ENCODE results near the gene CD58. TPM values are rescaled to one million over a fixed set of nuclear protein-coding genes. Genes with fewer than 3 reads are reported as not detected.

CD58 gene
- total and polyA plus RNA-seq, 9 of the 15 experiments (the other 6 are each of a cell fraction or from before 2014, with no cell fraction given) = 18.1 to 113 (median 37.4) TPM

DNA sequence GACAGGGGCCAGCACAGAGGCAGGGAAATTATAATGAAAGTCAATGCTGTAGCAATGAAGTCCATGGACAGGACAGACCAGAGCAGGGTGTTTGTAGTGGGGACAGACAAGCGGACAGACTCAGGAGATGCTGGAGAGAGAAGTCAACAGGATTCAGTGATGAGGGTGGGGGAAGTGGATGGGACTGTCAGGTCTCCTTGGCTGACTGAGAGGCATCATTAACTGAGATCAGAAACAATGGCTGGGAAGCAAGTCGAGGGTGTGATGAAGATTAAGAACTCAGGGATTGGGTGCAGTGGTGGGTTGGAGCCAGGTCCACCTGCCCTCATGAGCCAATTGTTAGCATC is 25.5 kb downstream of the CD58 start:
- ChIA-PET POLR2A (no interaction called here), CTCF (ENCODE audit: low intra/inter-chr PET ratio) (no interaction called here)
- H3K4me1 ChIP-seq (replicated peaks in 1 of 2; ENCODE audit: control insufficient read depth in 2 of 2, insufficient read depth in 2 of 2, low read length in 2 of 2) = peaks cover 2 to 17% of the 10 kb centered on the region in 2 experiments
- H3K9me1 ChIP-seq (ENCODE audit: control insufficient read depth, insufficient read depth, low read length) = no peaks in the 10 kb centered on the region
- H3K27ac ChIP-seq (ENCODE audit: extremely low read depth, low read depth, low read length) = no peak overlapping the region
- intact Hi-C loops (cut with micrococcal nuclease) = no loop called here
- H4K20me1 ChIP-seq (replicated peaks; ENCODE audit: control insufficient read depth, insufficient read depth, low read length) = no peaks in the 10 kb centered on the region
- no peak overlapping the region for H2AFZ ChIP-seq (ENCODE audit: low read depth, low read length)
- ATAC-seq (peak; percentile 44), FAIRE-seq (no peak), DNase-seq (ENCODE audit: extremely low read depth in 1 of 4, low spot score in 3 of 4) (no peak)
- peaks cover 43% of the 10 kb centered on the region for H3K79me2 ChIP-seq (ENCODE audit: control insufficient read depth, insufficient read depth, low read length)
- no TSS peak for BruUV-seq (replicated peaks)
- H3K27me3 ChIP-seq (ENCODE audit: control insufficient read depth in 2 of 2, insufficient read depth in 2 of 2, low read length in 2 of 2) = no peaks in the 10 kb centered on the region
- H3K4me3 ChIP-seq = no peak overlapping the region
- no peak overlapping the region for H3K4me2 ChIP-seq (ENCODE audit: insufficient read depth, low read length)
- no peaks in the 10 kb centered on the region for H3K9me3 ChIP-seq (replicated peaks; ENCODE audit: control insufficient read depth, insufficient read depth, low read depth, low read length)
- no peak overlapping the region; a peak in 1 of 4 replicates for H3K9ac ChIP-seq (ENCODE audit: insufficient read depth in 1 of 2, low read depth in 2 of 2, low read length in 2 of 2)
- in situ Hi-C loops (cut with MboI) = no loop called here
- H3K36me3 ChIP-seq (ENCODE audit: control insufficient read depth, insufficient read depth, low read length) = peaks cover 37% of the 10 kb centered on the region
- WGBS (ENCODE audit: insufficient coverage, low coverage, missing lambda C conversion rate) = 57% methylated on average over 2 of the region's 2 CpGs
- TF ChIP-seq ZNF644 (tag; IDR thresholded peaks at IDR 0.05; ENCODE audit: low read depth) (no peak), NCOR1 (IDR thresholded peaks at IDR 0.05) (no peak), L3MBTL2 (IDR thresholded peaks at IDR 0.05) (no peak), GTF2A2 (tag; IDR thresholded peaks at IDR 0.05) (no peak), ZNF146 (CRISPR knock-in tag; IDR thresholded peaks at IDR 0.05; ENCODE audit: unreplicated experiment) (no peak), ZNF143 (CRISPR knock-in tag; IDR thresholded peaks at IDR 0.05) (no peak), NFE2L1 (tag; IDR thresholded peaks at IDR 0.05; ENCODE audit: borderline replicate concordance, low read depth) (no peak), MCM2 (IDR thresholded peaks at IDR 0.05; ENCODE audit: low read depth) (no peak), MBD2 (IDR thresholded peaks at IDR 0.05; ENCODE audit: borderline replicate concordance, low read depth) (no peak), ZNF133 (CRISPR knock-in tag; IDR thresholded peaks at IDR 0.05) (no peak), RAD51 (IDR thresholded peaks at IDR 0.05; ENCODE audit: borderline replicate concordance, low read depth) (no peak), NCOA1 (IDR thresholded peaks at IDR 0.05; ENCODE audit: low read depth) (no peak), SIN3A (IDR thresholded peaks at IDR 0.05; ENCODE audit: borderline replicate concordance in 2 of 2, control insufficient read depth in 1 of 2, low read depth in 2 of 2, low read length in 2 of 2) (no peak), DPF2 (IDR thresholded peaks at IDR 0.05) (no peak)
- TF ChIP-seq, protein P1, sequence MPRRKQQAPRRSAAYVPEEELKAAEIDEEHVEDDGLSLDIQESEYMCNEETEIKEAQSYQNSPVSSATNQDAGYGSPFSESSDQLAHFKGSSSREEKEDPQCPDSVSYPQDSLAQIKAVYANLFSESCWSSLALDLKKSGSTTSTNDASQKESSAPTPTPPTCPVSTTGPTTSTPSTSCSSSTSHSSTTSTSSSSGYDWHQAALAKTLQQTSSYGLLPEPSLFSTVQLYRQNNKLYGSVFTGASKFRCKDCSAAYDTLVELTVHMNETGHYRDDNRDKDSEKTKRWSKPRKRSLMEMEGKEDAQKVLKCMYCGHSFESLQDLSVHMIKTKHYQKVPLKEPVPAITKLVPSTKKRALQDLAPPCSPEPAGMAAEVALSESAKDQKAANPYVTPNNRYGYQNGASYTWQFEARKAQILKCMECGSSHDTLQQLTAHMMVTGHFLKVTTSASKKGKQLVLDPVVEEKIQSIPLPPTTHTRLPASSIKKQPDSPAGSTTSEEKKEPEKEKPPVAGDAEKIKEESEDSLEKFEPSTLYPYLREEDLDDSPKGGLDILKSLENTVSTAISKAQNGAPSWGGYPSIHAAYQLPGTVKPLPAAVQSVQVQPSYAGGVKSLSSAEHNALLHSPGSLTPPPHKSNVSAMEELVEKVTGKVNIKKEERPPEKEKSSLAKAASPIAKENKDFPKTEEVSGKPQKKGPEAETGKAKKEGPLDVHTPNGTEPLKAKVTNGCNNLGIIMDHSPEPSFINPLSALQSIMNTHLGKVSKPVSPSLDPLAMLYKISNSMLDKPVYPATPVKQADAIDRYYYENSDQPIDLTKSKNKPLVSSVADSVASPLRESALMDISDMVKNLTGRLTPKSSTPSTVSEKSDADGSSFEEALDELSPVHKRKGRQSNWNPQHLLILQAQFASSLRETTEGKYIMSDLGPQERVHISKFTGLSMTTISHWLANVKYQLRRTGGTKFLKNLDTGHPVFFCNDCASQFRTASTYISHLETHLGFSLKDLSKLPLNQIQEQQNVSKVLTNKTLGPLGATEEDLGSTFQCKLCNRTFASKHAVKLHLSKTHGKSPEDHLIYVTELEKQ (CRISPR knock-in tag; IDR thresholded peaks at IDR 0.05) = no peak
- TF ChIP-seq, protein P2, sequence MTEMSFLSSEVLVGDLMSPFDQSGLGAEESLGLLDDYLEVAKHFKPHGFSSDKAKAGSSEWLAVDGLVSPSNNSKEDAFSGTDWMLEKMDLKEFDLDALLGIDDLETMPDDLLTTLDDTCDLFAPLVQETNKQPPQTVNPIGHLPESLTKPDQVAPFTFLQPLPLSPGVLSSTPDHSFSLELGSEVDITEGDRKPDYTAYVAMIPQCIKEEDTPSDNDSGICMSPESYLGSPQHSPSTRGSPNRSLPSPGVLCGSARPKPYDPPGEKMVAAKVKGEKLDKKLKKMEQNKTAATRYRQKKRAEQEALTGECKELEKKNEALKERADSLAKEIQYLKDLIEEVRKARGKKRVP (CRISPR knock-in tag; IDR thresholded peaks at IDR 0.05) = no peak
- TF ChIP-seq, protein P3, sequence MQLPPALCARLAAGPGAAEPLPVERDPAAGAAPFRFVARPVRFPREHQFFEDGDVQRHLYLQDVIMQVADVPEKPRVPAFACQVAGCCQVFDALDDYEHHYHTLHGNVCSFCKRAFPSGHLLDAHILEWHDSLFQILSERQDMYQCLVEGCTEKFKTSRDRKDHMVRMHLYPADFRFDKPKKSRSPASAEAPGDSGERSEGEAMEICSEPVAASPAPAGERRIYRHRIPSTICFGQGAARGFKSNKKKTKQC (CRISPR knock-in tag; IDR thresholded peaks at IDR 0.05) = no peak
- TF ChIP-seq, protein P4, sequence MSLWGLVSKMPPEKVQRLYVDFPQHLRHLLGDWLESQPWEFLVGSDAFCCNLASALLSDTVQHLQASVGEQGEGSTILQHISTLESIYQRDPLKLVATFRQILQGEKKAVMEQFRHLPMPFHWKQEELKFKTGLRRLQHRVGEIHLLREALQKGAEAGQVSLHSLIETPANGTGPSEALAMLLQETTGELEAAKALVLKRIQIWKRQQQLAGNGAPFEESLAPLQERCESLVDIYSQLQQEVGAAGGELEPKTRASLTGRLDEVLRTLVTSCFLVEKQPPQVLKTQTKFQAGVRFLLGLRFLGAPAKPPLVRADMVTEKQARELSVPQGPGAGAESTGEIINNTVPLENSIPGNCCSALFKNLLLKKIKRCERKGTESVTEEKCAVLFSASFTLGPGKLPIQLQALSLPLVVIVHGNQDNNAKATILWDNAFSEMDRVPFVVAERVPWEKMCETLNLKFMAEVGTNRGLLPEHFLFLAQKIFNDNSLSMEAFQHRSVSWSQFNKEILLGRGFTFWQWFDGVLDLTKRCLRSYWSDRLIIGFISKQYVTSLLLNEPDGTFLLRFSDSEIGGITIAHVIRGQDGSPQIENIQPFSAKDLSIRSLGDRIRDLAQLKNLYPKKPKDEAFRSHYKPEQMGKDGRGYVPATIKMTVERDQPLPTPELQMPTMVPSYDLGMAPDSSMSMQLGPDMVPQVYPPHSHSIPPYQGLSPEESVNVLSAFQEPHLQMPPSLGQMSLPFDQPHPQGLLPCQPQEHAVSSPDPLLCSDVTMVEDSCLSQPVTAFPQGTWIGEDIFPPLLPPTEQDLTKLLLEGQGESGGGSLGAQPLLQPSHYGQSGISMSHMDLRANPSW (CRISPR knock-in tag; IDR thresholded peaks at IDR 0.05) = no peak
